ENCODE measurements around the gene CDT1.

Gene CDT1

DNA sequence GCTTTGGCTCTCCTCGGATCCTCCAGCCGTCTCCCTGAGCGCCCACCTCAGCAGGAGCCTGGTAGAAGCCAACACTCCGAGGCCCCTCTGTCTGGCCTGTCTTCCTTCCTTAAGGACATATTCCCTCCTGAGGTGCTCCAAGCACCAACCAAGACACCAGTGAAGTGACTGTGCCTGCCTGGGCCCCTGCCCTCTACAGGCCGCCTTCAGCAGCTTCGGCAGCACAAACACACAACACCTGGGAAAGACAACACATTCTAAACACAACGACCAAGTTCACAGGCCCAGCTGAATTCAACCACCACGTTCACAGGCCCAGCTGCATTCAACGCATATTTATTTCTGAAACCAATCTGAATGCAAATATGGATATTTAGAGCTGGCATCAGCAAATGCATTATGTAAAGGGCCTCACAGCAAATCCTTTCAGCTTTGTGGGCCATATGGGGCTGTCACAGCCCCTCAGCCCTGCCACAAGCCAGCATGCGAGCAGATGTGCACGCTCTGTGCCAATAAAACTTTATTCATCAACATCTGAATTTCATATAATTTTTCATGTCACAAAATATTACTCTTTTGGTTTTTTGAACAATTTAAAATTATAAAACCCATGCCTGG, 40.9 kb downstream of the CDT1 start:
- no peaks in the 10 kb centered on the region for H3K9me3 Mint-ChIP-seq
- peaks cover 0 to 2% of the 10 kb centered on the region in 2 donors for H3K4me1 Mint-ChIP-seq
- ATAC-seq (replicated peaks), result no peak
- no peak overlapping the region for H3K4me3 Mint-ChIP-seq
- DNase-seq, result no peak
- H3K27me3 Mint-ChIP-seq, result no peaks in the 10 kb centered on the region
- no peak overlapping the region for H3K27ac Mint-ChIP-seq
- peaks cover 17 to 26% of the 10 kb centered on the region in 2 donors for H3K36me3 Mint-ChIP-seq

DNA sequence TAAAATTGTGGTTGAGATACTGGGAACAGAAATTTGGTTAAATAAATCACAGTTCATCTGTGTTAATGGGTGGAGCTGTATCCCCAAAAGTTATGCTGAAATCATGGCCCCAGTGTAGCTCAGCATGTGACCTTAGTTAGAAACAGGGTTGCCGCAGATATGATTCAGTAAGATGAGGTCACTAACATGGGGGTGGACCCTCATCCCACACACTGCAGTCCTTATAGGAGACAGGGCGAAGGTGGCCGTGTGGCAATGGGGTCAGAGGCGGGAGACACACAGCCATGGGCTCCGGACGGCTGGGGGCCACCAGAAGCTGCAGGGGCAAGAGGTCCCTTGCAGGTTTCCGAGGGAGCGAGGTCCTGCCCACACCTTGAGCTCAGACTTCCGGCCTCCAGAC, 42.5 kb downstream of the CDT1 start:
- ATAC-seq (replicated peaks) (no peak), DNase-seq (no peak)
- H3K27ac Mint-ChIP-seq, result no peak overlapping the region
- H3K9me3 Mint-ChIP-seq, result no peaks in the 10 kb centered on the region
- peaks cover 2% of the 10 kb centered on the region in 2 donors for H3K4me1 Mint-ChIP-seq
- no peaks in the 10 kb centered on the region for H3K27me3 Mint-ChIP-seq
- H3K36me3 Mint-ChIP-seq, result peaks cover 17 to 24% of the 10 kb centered on the region in 2 donors
- no peak overlapping the region for H3K4me3 Mint-ChIP-seq

DNA sequence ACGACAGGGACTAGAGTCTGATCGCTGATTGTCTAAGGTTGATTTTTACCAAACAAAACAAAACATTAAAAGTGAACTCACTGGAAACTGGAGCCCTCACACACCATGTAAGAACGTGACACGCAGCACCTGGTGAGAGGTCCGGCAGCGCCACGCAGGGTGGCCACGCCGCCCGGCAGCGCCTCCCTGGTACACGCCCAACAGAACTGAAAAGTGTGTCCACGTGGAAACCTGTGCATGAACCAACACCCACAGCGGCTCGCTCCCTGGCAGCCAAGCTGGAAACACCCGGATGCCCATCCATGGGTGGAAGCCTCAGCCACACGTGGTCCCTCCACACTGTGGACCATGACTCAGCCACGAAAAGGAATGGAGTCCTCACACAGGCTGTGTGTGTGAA, 44.1 kb downstream of the CDT1 start:
- no peak for ATAC-seq (replicated peaks)
- Mint-ChIP-seq H3K9me3 (no peaks in the 10 kb centered on the region), H3K27ac (no peak overlapping the region), H3K36me3 (peaks cover 20 to 32% of the 10 kb centered on the region in 2 donors), H3K27me3 (no peaks in the 10 kb centered on the region), H3K4me1 (peaks cover 4 to 15% of the 10 kb centered on the region in 2 donors), H3K4me3 (no peak overlapping the region)
- DNase-seq, result no peak

DNA sequence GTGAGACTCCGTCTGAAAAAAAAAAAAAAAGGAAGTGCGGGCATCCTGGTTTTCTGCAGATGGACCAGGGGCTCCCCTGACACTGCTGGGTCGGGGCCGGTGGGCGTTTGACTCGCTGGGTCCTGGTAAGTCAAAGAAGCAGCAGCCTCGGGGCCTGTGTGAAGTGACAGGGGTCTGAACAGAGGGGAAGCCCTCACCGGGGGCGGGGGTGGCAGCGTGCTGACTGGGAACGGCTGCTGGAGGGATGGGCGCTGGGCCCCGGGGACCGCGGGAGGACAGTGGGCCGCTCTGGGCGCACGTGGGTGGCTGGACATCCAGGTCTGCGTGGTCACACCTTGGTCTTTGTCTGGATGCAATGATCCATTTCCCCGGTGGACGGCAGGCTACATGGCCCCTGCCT, 45.0 kb downstream of the CDT1 start:
- Mint-ChIP-seq H3K4me1 (peaks cover 2 to 15% of the 10 kb centered on the region in 2 donors), H3K4me3 (no peak overlapping the region), H3K9me3 (no peaks in the 10 kb centered on the region), H3K36me3 (peaks cover 14 to 25% of the 10 kb centered on the region in 2 donors), H3K27me3 (no peaks in the 10 kb centered on the region), H3K27ac (no peak overlapping the region)
- no peak for DNase-seq
- ATAC-seq (replicated peaks), result no peak

DNA sequence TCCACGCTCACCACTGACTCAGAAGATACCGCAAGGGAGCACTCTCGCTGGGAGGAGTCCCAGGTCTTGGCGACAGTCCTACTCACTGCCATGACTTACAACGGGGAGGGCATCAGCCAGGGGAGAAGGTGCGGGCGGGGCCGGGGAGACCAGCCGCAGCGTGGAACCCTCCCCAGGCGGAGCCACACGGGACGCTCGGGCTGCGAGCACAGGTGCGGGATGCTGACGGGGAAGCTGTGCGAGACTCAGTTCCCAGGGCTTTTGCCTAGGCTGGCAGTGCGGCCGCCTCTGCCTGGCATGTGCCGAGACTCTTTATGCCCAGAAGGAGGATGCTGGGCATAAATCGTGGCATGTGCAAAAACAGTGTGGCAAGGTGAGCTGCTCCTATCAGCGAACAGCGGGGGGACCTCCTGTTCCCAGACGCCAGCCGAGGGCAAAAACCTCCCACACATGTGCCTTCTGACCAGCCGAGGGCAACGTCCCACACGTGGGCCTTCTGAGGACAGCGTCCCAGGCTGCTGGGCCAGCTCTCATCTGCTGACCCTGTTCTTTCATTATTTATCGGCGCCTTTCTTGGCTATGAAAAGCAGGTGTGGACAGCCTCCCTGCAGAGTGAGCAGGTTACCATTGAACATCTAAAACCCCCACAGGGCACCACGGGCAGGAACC, 47.1 kb downstream of the CDT1 start:
- no peaks in the 10 kb centered on the region for H3K27me3 Mint-ChIP-seq
- no peak for ATAC-seq (replicated peaks)
- H3K4me3 Mint-ChIP-seq, result no peak overlapping the region
- H3K4me1 Mint-ChIP-seq, result peaks cover 15 to 34% of the 10 kb centered on the region in 2 donors
- peaks cover 16 to 25% of the 10 kb centered on the region in 2 donors for H3K36me3 Mint-ChIP-seq
- no peaks in the 10 kb centered on the region for H3K9me3 Mint-ChIP-seq
- no peak for DNase-seq
- no peak overlapping the region for H3K27ac Mint-ChIP-seq

DNA sequence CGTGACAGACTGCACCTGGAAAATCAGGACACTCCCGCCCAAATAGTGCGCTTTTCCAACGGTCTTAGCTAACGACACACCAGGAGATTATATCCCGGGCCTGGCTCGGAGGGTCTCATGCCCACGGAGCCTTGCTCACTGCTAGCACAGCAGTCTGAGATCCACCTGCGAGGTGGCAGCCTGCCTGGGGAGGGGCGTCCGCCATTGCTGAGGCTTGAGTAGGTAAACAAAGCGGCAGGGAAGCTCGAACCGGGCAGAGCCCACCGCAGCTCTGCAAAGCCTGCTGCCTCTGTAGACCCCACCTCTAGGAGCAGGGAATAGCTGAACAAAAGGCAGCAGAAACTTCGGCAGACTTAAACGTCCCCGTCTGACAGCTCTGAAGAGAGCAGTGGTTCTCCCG, 48.0 kb downstream of the CDT1 start:
- Mint-ChIP-seq H3K27ac (no peak overlapping the region), H3K4me3 (no peak overlapping the region), H3K4me1 (peaks cover 20 to 40% of the 10 kb centered on the region in 2 donors), H3K9me3 (no peaks in the 10 kb centered on the region), H3K27me3 (no peaks in the 10 kb centered on the region), H3K36me3 (peaks cover 14 to 25% of the 10 kb centered on the region in 2 donors)
- DNase-seq, result no peak
- ATAC-seq (replicated peaks), result no peak

DNA sequence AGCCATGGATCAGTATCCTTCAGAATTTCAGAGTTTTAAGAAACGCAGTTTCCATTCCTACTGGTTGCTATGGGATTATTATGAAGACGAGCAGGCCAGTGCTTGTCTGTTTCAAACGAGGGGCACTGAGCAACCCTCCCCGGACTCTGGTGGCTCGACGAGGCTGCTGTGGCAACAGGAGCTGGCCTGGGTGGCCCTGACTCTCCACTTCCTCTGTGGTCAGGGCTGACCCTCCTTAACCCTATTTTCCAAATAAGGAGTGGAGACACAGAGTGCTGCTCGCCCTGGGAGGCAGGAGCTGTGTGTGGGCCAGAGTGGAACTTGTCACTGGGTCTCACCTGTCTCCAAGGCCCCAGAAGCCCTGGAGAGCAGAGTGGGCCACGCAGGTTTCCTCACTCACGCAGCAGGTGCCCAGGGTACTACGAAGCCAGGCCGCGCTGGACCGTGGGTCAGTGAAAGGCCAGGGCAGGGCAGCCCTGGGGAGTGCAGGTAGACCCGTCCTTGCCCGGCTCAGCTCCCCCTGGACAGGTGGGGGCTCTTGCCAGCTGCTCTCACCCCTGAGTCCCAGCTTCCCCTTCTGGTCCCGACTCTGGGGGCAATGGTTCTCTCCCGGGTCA, 49.8 kb downstream of the CDT1 start:
- Mint-ChIP-seq H3K36me3 (peaks cover 12 to 25% of the 10 kb centered on the region in 2 donors), H3K9me3 (no peaks in the 10 kb centered on the region), H3K27ac (no peak overlapping the region), H3K4me1 (peaks cover 28 to 51% of the 10 kb centered on the region in 2 donors), H3K27me3 (no peaks in the 10 kb centered on the region), H3K4me3 (no peak overlapping the region)
- DNase-seq (no peak), ATAC-seq (replicated peaks) (no peak)

DNA sequence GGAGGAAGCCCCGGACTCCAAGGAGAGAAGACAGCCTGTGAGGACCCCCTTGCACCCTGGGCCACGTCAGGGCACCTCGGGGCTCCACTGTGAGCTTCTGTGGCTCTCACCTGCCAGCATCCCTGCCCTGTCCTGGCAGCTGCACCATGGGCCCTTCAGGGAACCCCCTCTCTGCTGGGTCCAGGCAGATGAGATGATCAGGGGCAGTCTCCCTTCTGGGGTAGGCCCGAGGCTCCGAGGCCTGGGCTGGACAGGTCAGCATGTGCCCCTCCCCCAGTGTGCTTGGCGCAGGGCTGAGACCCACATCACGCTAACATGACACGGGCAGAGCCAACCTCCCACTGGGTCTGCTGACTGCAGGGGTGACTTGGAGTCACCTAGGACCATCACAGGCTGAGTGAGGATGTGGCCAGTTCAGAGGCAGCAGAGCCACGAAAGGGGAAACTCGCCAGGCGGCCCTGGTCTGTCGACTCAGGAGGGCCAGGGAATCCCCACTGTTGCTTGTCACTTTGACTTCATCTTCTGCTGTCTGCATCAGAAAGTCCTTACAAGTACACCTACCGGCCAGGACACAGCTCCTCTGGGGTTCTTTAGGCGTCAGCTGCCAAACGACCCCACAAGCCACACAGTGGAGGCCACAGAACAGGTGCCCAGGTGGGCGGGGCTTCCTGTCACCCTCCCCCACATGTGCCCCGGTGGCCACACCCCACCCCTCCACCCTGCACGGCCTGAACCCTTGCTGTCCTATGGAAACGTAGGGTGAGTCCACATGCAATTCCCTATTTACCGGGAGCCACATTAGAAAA, 50.9 kb downstream of the CDT1 start:
- H3K27ac Mint-ChIP-seq, result peak overlapping the region; percentile 88
- H3K27me3 Mint-ChIP-seq, result no peaks in the 10 kb centered on the region
- DNase-seq, result peak; percentile 63
- peaks cover 29 to 54% of the 10 kb centered on the region in 2 donors for H3K4me1 Mint-ChIP-seq
- H3K36me3 Mint-ChIP-seq, result peaks cover 14 to 29% of the 10 kb centered on the region in 2 donors
- peak overlapping the region; percentile 62 to 69 for H3K4me3 Mint-ChIP-seq
- H3K9me3 Mint-ChIP-seq, result no peaks in the 10 kb centered on the region
- ATAC-seq (replicated peaks), result peak; percentile 52 to 66

DNA sequence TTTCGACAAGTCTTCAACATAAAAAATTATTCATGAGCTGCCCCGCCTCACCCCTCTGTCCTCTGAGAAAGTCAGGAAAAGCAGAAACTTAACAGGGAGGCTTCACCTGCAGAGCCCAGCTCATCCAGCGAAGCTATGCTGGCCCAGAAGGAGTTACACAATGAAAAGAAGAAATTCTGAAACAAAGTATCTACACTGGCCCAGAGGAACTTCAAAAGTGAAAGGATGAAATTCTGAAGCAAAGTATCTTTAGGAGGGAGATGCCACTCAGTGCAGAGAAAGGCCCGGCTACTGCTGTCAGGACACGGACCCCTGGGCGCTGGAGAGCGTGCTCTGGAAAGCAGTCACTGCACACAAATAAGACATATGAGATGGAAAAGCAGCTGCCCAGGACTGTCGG, 51.6 kb downstream of the CDT1 start:
- H3K27ac Mint-ChIP-seq, result peak overlapping the region; percentile 85
- ATAC-seq (replicated peaks), result no peak
- H3K9me3 Mint-ChIP-seq, result no peaks in the 10 kb centered on the region
- H3K36me3 Mint-ChIP-seq, result peaks cover 14 to 27% of the 10 kb centered on the region in 2 donors
- no peak for DNase-seq
- peaks cover 29 to 54% of the 10 kb centered on the region in 2 donors for H3K4me1 Mint-ChIP-seq
- peak overlapping the region; percentile 69 to 77 for H3K4me3 Mint-ChIP-seq
- H3K27me3 Mint-ChIP-seq, result no peaks in the 10 kb centered on the region

DNA sequence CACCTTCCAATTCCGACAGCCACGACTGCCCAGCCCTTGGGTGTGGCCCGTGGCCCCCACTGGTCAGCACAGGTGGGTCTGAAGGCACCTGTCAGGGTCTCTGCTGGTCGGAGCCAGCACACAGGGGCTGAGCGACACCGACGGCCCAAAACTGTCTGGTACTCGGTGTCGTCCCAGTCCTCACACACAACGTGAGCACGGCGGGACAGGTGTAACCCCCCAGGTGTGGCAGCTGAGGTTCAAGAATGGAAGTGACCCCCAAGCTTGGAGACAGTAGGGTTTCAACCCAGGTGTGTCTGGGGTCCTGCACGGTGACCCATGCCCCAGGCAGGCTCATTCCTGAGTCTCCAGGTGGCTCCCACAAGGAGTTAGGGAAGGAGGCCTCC, 52.1 kb downstream of the CDT1 start:
- H3K27ac Mint-ChIP-seq, result peak overlapping the region; percentile 65
- ATAC-seq (replicated peaks) (no peak), DNase-seq (no peak)
- H3K36me3 Mint-ChIP-seq, result peaks cover 14 to 28% of the 10 kb centered on the region in 2 donors
- no peaks in the 10 kb centered on the region for H3K27me3 Mint-ChIP-seq
- H3K9me3 Mint-ChIP-seq, result no peaks in the 10 kb centered on the region
- H3K4me3 Mint-ChIP-seq, result peak overlapping the region; percentile 79 to 86
- H3K4me1 Mint-ChIP-seq, result peaks cover 29 to 54% of the 10 kb centered on the region in 2 donors

DNA sequence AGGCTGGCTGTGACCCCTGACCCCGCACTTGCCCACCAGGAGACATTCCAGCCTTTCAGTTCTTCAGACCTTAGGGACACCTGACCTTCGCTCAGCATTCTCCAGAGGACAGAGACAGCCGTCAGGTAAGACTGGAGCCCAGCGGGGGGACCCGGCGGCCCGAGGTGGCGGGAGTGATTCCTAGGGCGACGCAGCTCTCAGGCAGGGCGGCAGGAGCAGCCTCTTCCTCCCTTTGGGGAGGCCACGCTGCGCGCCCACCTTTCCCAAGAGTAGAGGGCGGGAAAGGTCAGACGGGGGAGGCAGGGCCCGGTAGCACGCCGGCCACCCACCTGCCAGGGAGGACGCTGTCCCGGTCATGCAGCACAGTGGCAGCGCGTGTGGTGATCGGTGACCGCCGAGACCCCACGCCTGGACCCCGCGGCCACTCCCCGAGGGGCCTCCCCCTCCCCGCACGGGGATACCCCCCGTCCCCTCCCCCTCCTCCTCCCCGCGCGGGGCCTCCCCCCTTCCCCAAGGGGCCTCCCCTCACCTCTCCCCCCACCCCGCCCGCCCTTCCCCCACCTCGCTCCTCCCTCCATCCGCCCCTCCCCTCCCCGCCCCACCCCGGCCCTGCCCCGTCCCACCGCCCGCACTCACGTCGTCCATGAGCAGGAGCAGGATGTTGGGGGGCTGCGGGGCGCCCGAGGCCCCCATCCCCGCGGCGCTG, 52.7 kb downstream of the CDT1 start:
- ATAC-seq (replicated peaks) (peak; percentile 35 to 53), DNase-seq (peak; percentile 17)
- H3K27me3 Mint-ChIP-seq, result no peaks in the 10 kb centered on the region
- H3K4me3 Mint-ChIP-seq, result peak overlapping the region; percentile 91 to 93
- peak overlapping the region; percentile 89 for H3K27ac Mint-ChIP-seq
- H3K9me3 Mint-ChIP-seq, result no peaks in the 10 kb centered on the region
- H3K4me1 Mint-ChIP-seq, result peaks cover 29 to 51% of the 10 kb centered on the region in 2 donors
- peaks cover 12 to 32% of the 10 kb centered on the region in 2 donors for H3K36me3 Mint-ChIP-seq

DNA sequence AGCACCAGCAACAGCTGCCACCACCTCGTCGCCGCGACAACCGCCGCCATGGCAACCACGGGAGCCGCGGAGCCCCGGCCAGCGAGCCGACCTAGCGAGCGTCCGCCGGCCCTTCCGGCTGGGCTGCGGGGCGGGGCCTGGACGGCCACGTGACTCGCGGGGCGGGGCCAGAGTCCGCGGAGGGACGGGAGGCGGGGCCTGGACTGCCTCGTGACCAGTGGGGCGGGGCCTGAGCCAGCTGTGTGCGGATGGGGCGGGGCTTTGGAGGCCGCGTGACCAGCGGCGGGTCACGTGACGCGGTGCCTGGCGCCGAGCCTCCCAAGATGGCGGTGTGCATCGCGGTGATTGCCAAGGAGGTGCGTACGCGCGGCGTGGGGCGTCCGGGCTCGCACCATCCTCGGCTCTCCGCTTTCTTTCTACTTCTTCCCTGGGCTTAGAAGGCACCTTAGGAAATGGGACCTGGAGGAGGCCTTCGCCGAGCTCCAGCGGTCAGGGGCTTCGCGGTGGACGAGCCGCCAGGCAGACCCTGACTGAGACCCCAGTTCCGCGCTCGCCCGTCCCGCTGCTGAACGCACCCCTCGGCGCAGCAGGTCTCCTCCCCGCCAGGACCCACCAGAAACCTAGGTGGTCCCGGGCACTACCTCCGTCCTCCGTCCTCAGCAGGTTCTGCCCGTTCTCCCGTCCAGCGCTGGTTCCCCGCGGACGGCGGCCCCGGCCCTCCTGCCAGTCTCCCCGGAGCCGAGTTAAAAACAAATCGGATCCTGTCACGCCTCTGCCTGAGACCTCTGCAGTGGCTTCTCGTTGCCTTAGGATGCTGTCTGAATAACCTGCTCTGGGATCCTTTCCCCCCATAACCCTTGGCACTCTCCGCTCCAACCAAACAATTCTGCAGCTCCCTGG, 53.5 kb downstream of the CDT1 start, which contains the start of the genes GALNS and TRAPPC2L:
Gene GALNS, minus strand, starts transcription at position 120 of the 900 bp plus-strand sequence. Its CDS starts 70 bp downstream, at position 50.
Gene TRAPPC2L, plus strand, starts transcription at position 300 of the 900 bp plus-strand sequence. Its CDS starts 24 bp downstream, at position 324.
- Mint-ChIP-seq H3K4me3 (peak within 1 kb of the TSS; percentile 91 to 93), H3K27ac (peak within 1 kb of the TSS; percentile 89), H3K4me1 (peaks cover 28 to 43% of the 10 kb centered on the region in 2 donors), H3K9me3 (no peaks in the 10 kb centered on the region), H3K36me3 (peaks cover 10 to 26% of the 10 kb centered on the region in 2 donors), H3K27me3 (no peaks in the 10 kb centered on the region)
- DNase-seq, result peak; percentile 96
- peak; percentile 78 to 84 for ATAC-seq (replicated peaks)
